Measurements from ENCODE around the gene SFXN2.

DNA sequence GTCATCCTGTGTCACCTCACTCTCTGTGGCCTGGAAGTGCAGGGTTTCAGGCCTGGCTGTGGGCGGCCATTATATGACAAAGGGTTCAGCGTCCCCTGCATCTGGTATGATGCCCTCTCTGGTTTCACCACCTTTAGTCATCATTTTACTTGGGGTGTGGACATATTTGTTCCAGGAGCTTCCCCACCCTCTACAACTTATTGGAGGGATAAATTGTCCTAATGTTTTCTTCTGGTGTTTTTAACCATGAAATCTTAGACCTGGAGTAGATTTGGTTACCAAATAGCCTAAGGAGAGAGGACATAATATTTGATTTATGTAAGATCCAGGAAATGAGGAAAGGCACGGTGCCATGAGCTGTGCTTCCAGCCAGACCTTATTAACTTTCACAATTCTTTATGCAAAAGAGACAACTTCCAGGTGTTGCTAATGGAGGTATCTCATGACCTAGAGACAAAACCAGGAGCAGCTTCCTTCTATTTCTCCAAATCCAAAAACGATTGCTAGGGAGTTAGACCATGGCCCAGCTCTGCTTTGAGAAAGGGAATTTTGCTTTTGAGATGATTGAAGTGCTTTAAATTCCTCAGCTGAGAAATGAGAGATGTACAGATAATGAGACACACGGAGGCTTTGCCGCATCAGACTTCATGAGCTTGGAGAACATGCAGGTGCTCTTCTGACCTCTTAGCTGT, 50.2 kb downstream of the SFXN2 start:
- no peak for TF ChIP-seq POLR2AphosphoS5 (IDR thresholded peaks at IDR 0.05; ENCODE audit: low read depth)
- TF ChIP-seq EZH2 (IDR thresholded peaks at IDR 0.05; ENCODE audit: low read depth, unreplicated experiment) = no peak
- TF ChIP-seq CTCF (conservative IDR thresholded peaks at IDR 0.05; ENCODE audit: low read depth in 2 of 2) = no peak
- TF ChIP-seq EZH2phosphoT487 (IDR thresholded peaks at IDR 0.05; ENCODE audit: unreplicated experiment) = no peak
- TF ChIP-seq REST (IDR thresholded peaks at IDR 0.05; ENCODE audit: unreplicated experiment) = no peak
- TF ChIP-seq ZNF331 (CRISPR knock-in tag; IDR thresholded peaks at IDR 0.05; ENCODE audit: low read depth) = no peak
- no peak for TF ChIP-seq CREB1 (CRISPR knock-in tag; IDR thresholded peaks at IDR 0.05; ENCODE audit: low read depth)

All from GM23338 (cell line).